ENCODE results near the gene RESF1. TPM values are rescaled to one million over a fixed set of nuclear protein-coding genes. Genes with fewer than 3 reads are reported as not detected.

The RESF1 gene
- polyA plus RNA-seq (2013, experiment 1 of 2): 82.7 TPM
- polyA plus RNA-seq (2013, experiment 2 of 2): 76.7 TPM

- under 1% methylated on average over 67 of the region's 67 CpGs for WGBS
- Histone ChIP-seq H3K9ac (ENCODE audit: low read depth, low read length) (peak within 1 kb of the TSS; percentile 93), H3K4me3 (ENCODE audit: low read length) (peak within 1 kb of the TSS; percentile 100), H3K36me3 (ENCODE audit: insufficient read depth, low read length) (peaks cover 33% of the 10 kb centered on the region), H3K27ac (ENCODE audit: low read depth, low read length) (peak within 1 kb of the TSS; percentile 87), H3K4me1 (ENCODE audit: insufficient read depth, low read length) (peaks cover 23% of the 10 kb centered on the region), H3K9me3 (ENCODE audit: insufficient read depth, low read depth, low read length) (no peaks in the 10 kb centered on the region), H3K27me3 (ENCODE audit: insufficient read depth, low read length) (no peaks in the 10 kb centered on the region)
Observed at GRCh38 chr12:31959161-31959700, at the start of gene RESF1. Gene RESF1 (plus strand): TSS chr12:31959415. CDS start chr12:31980956, 21,541 bp downstream.

GRCh38 chr12:31914927-31915326 is 44.3 kb upstream of the RESF1 start:
- 91% methylated on average over 1 of the region's 1 CpG for whole genome bisulfite sequencing

GRCh38 chr12:31915446-31915845 is 43.8 kb upstream of the RESF1 start:
- no peaks in the 10 kb centered on the region for H3K27me3 ChIP-seq (ENCODE audit: insufficient read depth, low read length)
- no peaks in the 10 kb centered on the region; the same call in 1 of the 2 replicates for H3K4me1 ChIP-seq (ENCODE audit: insufficient read depth, low read length)
- H3K36me3 ChIP-seq (ENCODE audit: insufficient read depth, low read length): no peaks in the 10 kb centered on the region
- no peak overlapping the region for H3K9ac ChIP-seq (ENCODE audit: low read depth, low read length)
- peaks cover 12% of the 10 kb centered on the region for H3K9me3 ChIP-seq (ENCODE audit: insufficient read depth, low read depth, low read length)
- WGBS: 96% methylated on average over 3 of the region's 3 CpGs
- H3K27ac ChIP-seq (ENCODE audit: low read depth, low read length): no peak overlapping the region
- no peak overlapping the region for H3K4me3 ChIP-seq (ENCODE audit: low read length)

More at GRCh38 chr12:31914927-31915326, 44.3 kb upstream of the RESF1 start:
- Histone ChIP-seq H3K9ac (ENCODE audit: low read depth, low read length) (no peak overlapping the region), H3K27me3 (ENCODE audit: insufficient read depth, low read length) (no peaks in the 10 kb centered on the region), H3K4me3 (ENCODE audit: low read length) (no peak overlapping the region), H3K9me3 (ENCODE audit: insufficient read depth, low read depth, low read length) (peaks cover 15% of the 10 kb centered on the region), H3K36me3 (ENCODE audit: insufficient read depth, low read length) (no peaks in the 10 kb centered on the region), H3K4me1 (ENCODE audit: insufficient read depth, low read length) (no peaks in the 10 kb centered on the region; the same call in 1 of the 2 replicates), H3K27ac (ENCODE audit: low read depth, low read length) (no peak overlapping the region)

- no peaks in the 10 kb centered on the region for H3K36me3 ChIP-seq (ENCODE audit: insufficient read depth, low read length)
- H3K27me3 ChIP-seq (ENCODE audit: insufficient read depth, low read length): no peaks in the 10 kb centered on the region
- peaks cover 26% of the 10 kb centered on the region for H3K9me3 ChIP-seq (ENCODE audit: insufficient read depth, low read depth, low read length)
- no peaks in the 10 kb centered on the region; the same call in 1 of the 2 replicates for H3K4me1 ChIP-seq (ENCODE audit: insufficient read depth, low read length)
- no peak overlapping the region for H3K4me3 ChIP-seq (ENCODE audit: low read length)
- H3K27ac ChIP-seq (ENCODE audit: low read depth, low read length): no peak overlapping the region
- H3K9ac ChIP-seq (ENCODE audit: low read depth, low read length): no peak overlapping the region
- 94% methylated on average over 1 of the region's 1 CpG for WGBS
Observed at GRCh38 chr12:31922341-31923062, 36.7 kb upstream of the RESF1 start.

- peaks cover 26% of the 10 kb centered on the region for H3K9me3 ChIP-seq (ENCODE audit: insufficient read depth, low read depth, low read length)
- H3K9ac ChIP-seq (ENCODE audit: low read depth, low read length): no peak overlapping the region
- H3K36me3 ChIP-seq (ENCODE audit: insufficient read depth, low read length): no peaks in the 10 kb centered on the region
- H3K27ac ChIP-seq (ENCODE audit: low read depth, low read length): no peak overlapping the region
- H3K27me3 ChIP-seq (ENCODE audit: insufficient read depth, low read length): no peaks in the 10 kb centered on the region
- no peaks in the 10 kb centered on the region for H3K4me1 ChIP-seq (ENCODE audit: insufficient read depth, low read length)
- H3K4me3 ChIP-seq (ENCODE audit: low read length): no peak overlapping the region
- 92% methylated on average over 2 of the region's 2 CpGs for WGBS
Observed at GRCh38 chr12:31923063-31923412, 36.2 kb upstream of the RESF1 start.

GRCh38 chr12:31928246-31929026 is 30.8 kb upstream of the RESF1 start:
- WGBS: 92% methylated on average over 8 of the region's 8 CpGs
- Histone ChIP-seq H3K27me3 (ENCODE audit: insufficient read depth, low read length) (no peaks in the 10 kb centered on the region), H3K4me1 (ENCODE audit: insufficient read depth, low read length) (no peaks in the 10 kb centered on the region), H3K9me3 (ENCODE audit: insufficient read depth, low read depth, low read length) (peaks cover 3% of the 10 kb centered on the region), H3K9ac (ENCODE audit: low read depth, low read length) (no peak overlapping the region), H3K4me3 (ENCODE audit: low read length) (no peak overlapping the region), H3K36me3 (ENCODE audit: insufficient read depth, low read length) (no peaks in the 10 kb centered on the region), H3K27ac (ENCODE audit: low read depth, low read length) (no peak overlapping the region)

- Histone ChIP-seq H3K27ac (ENCODE audit: low read depth, low read length) (no peak overlapping the region), H3K9me3 (ENCODE audit: insufficient read depth, low read depth, low read length) (no peaks in the 10 kb centered on the region), H3K4me1 (ENCODE audit: insufficient read depth, low read length) (no peaks in the 10 kb centered on the region), H3K9ac (ENCODE audit: low read depth, low read length) (no peak overlapping the region), H3K4me3 (ENCODE audit: low read length) (no peak overlapping the region), H3K27me3 (ENCODE audit: insufficient read depth, low read length) (no peaks in the 10 kb centered on the region), H3K36me3 (ENCODE audit: insufficient read depth, low read length) (no peaks in the 10 kb centered on the region)
- 93% methylated on average over 5 of the region's 5 CpGs for WGBS
Observed at GRCh38 chr12:31929027-31929526, 30.1 kb upstream of the RESF1 start.

GRCh38 chr12:31931796-31932715 is 27.2 kb upstream of the RESF1 start:
- WGBS: 83% methylated on average over 5 of the region's 7 CpGs
- H3K4me3 ChIP-seq (ENCODE audit: low read length): no peak overlapping the region
- H3K36me3 ChIP-seq (ENCODE audit: insufficient read depth, low read length): no peaks in the 10 kb centered on the region
- no peaks in the 10 kb centered on the region for H3K9me3 ChIP-seq (ENCODE audit: insufficient read depth, low read depth, low read length)
- no peak overlapping the region for H3K9ac ChIP-seq (ENCODE audit: low read depth, low read length)
- H3K27ac ChIP-seq (ENCODE audit: low read depth, low read length): no peak overlapping the region
- H3K27me3 ChIP-seq (ENCODE audit: insufficient read depth, low read length): no peaks in the 10 kb centered on the region
- H3K4me1 ChIP-seq (ENCODE audit: insufficient read depth, low read length): no peaks in the 10 kb centered on the region

GRCh38 chr12:31944299-31944698 is 14.9 kb upstream of the RESF1 start:
- no peak overlapping the region for H3K4me3 ChIP-seq (ENCODE audit: low read length)
- H3K4me1 ChIP-seq (ENCODE audit: insufficient read depth, low read length): no peaks in the 10 kb centered on the region
- no peaks in the 10 kb centered on the region for H3K27me3 ChIP-seq (ENCODE audit: insufficient read depth, low read length)
- H3K9ac ChIP-seq (ENCODE audit: low read depth, low read length): no peak overlapping the region
- H3K27ac ChIP-seq (ENCODE audit: low read depth, low read length): no peak overlapping the region
- H3K9me3 ChIP-seq (ENCODE audit: insufficient read depth, low read depth, low read length): peaks cover 46% of the 10 kb centered on the region
- no peaks in the 10 kb centered on the region for H3K36me3 ChIP-seq (ENCODE audit: insufficient read depth, low read length)
- WGBS: 91% methylated on average over 4 of the region's 4 CpGs

- no peaks in the 10 kb centered on the region for H3K4me1 ChIP-seq (ENCODE audit: insufficient read depth, low read length)
- no peak overlapping the region for H3K27ac ChIP-seq (ENCODE audit: low read depth, low read length)
- WGBS: 96% methylated on average over 5 of the region's 6 CpGs
- no peak overlapping the region for H3K9ac ChIP-seq (ENCODE audit: low read depth, low read length)
- no peak overlapping the region for H3K4me3 ChIP-seq (ENCODE audit: low read length)
- H3K27me3 ChIP-seq (ENCODE audit: insufficient read depth, low read length): no peaks in the 10 kb centered on the region
- H3K9me3 ChIP-seq (ENCODE audit: insufficient read depth, low read depth, low read length): peaks cover 29% of the 10 kb centered on the region
- no peaks in the 10 kb centered on the region for H3K36me3 ChIP-seq (ENCODE audit: insufficient read depth, low read length)
Observed at GRCh38 chr12:31947971-31948370, 11.2 kb upstream of the RESF1 start.
